Measurements from ENCODE around the gene LOXL1.

LOXL1 gene

GRCh38 chr15:73923156-73923487 is 3.1 kb upstream of the LOXL1 start:
- no peak overlapping the region for H3K27ac ChIP-seq (ENCODE audit: insufficient read depth, low read depth, low read length, poor library complexity, severe bottlenecking)
- 50 to 51% methylated on average over 7 of the region's 7 CpGs for WGBS, 2 experiments
- H3K9me3 ChIP-seq (ENCODE audit: control insufficient read depth, low read length): no peaks in the 10 kb centered on the region
- no peaks in the 10 kb centered on the region for H3K36me3 ChIP-seq (ENCODE audit: control insufficient read depth, insufficient read depth, low read length)
- H3K4me3 ChIP-seq (ENCODE audit: insufficient read depth, low read depth, low read length): no peak overlapping the region
- peaks cover 17% of the 10 kb centered on the region for H3K27me3 ChIP-seq (ENCODE audit: control insufficient read depth, insufficient read depth, low read length, poor library complexity, severe bottlenecking)
- peaks cover 49% of the 10 kb centered on the region for H3K4me1 ChIP-seq (ENCODE audit: control insufficient read depth, insufficient read depth, low read length)

- H3K27ac ChIP-seq (ENCODE audit: insufficient read depth, low read depth, low read length, poor library complexity, severe bottlenecking): no peak overlapping the region
- 58 to 69% methylated on average over 6 of the region's 6 CpGs for WGBS, 2 experiments
- peaks cover 54% of the 10 kb centered on the region for H3K4me1 ChIP-seq (ENCODE audit: control insufficient read depth, insufficient read depth, low read length)
- H3K9me3 ChIP-seq (ENCODE audit: control insufficient read depth, low read length): no peaks in the 10 kb centered on the region
- H3K4me3 ChIP-seq (ENCODE audit: insufficient read depth, low read depth, low read length): no peak overlapping the region
- H3K36me3 ChIP-seq (ENCODE audit: control insufficient read depth, insufficient read depth, low read length): no peaks in the 10 kb centered on the region
- H3K27me3 ChIP-seq (ENCODE audit: control insufficient read depth, insufficient read depth, low read length, poor library complexity, severe bottlenecking): peaks cover 17% of the 10 kb centered on the region
Measured at GRCh38 chr15:73923488-73924164, 2.6 kb upstream of the LOXL1 start.

GRCh38 chr15:73924171-73924921 is 1.9 kb upstream of the LOXL1 start:
- H3K9me3 ChIP-seq (ENCODE audit: control insufficient read depth, low read length): no peaks in the 10 kb centered on the region
- WGBS, 2 experiments: 19 to 20% methylated on average over 12 of the region's 12 CpGs
- no peak overlapping the region for H3K27ac ChIP-seq (ENCODE audit: insufficient read depth, low read depth, low read length, poor library complexity, severe bottlenecking)
- H3K4me3 ChIP-seq (ENCODE audit: insufficient read depth, low read depth, low read length): no peak overlapping the region
- no peaks in the 10 kb centered on the region for H3K36me3 ChIP-seq (ENCODE audit: control insufficient read depth, insufficient read depth, low read length)
- peaks cover 17% of the 10 kb centered on the region for H3K27me3 ChIP-seq (ENCODE audit: control insufficient read depth, insufficient read depth, low read length, poor library complexity, severe bottlenecking)
- H3K4me1 ChIP-seq (ENCODE audit: control insufficient read depth, insufficient read depth, low read length): peaks cover 61% of the 10 kb centered on the region

- Histone ChIP-seq H3K9me3 (ENCODE audit: control insufficient read depth, low read length) (no peaks in the 10 kb centered on the region), H3K36me3 (ENCODE audit: control insufficient read depth, insufficient read depth, low read length) (no peaks in the 10 kb centered on the region), H3K4me3 (ENCODE audit: insufficient read depth, low read depth, low read length) (peak overlapping the region; percentile 62), H3K4me1 (ENCODE audit: control insufficient read depth, insufficient read depth, low read length) (peaks cover 66% of the 10 kb centered on the region), H3K27ac (ENCODE audit: insufficient read depth, low read depth, low read length, poor library complexity, severe bottlenecking) (no peak overlapping the region), H3K27me3 (ENCODE audit: control insufficient read depth, insufficient read depth, low read length, poor library complexity, severe bottlenecking) (peaks cover 17% of the 10 kb centered on the region)
- WGBS, 2 experiments: 33 to 38% methylated on average over 8 of the region's 8 CpGs
Measured at GRCh38 chr15:73925848-73926218, 429 bp upstream of the LOXL1 start.

- Histone ChIP-seq H3K27me3 (ENCODE audit: control insufficient read depth, insufficient read depth, low read length, poor library complexity, severe bottlenecking) (peaks cover 17% of the 10 kb centered on the region), H3K4me1 (ENCODE audit: control insufficient read depth, insufficient read depth, low read length) (peaks cover 60% of the 10 kb centered on the region), H3K36me3 (ENCODE audit: control insufficient read depth, insufficient read depth, low read length) (no peaks in the 10 kb centered on the region), H3K4me3 (ENCODE audit: insufficient read depth, low read depth, low read length) (peak overlapping the region; percentile 62), H3K9me3 (ENCODE audit: control insufficient read depth, low read length) (no peaks in the 10 kb centered on the region), H3K27ac (ENCODE audit: insufficient read depth, low read depth, low read length, poor library complexity, severe bottlenecking) (peak overlapping the region; percentile 38)
- 0 to 1% methylated on average over 65 of the region's 65 CpGs for WGBS, 2 experiments
Measured at GRCh38 chr15:73927003-73927475, 777 bp downstream of the LOXL1 start.

GRCh38 chr15:73927476-73928240 is 1.4 kb downstream of the LOXL1 start:
- WGBS, 2 experiments: 1% methylated on average over 78 of the region's 78 CpGs
- Histone ChIP-seq H3K9me3 (ENCODE audit: control insufficient read depth, low read length) (no peaks in the 10 kb centered on the region), H3K4me1 (ENCODE audit: control insufficient read depth, insufficient read depth, low read length) (peaks cover 55% of the 10 kb centered on the region), H3K27me3 (ENCODE audit: control insufficient read depth, insufficient read depth, low read length, poor library complexity, severe bottlenecking) (peaks cover 17% of the 10 kb centered on the region), H3K27ac (ENCODE audit: insufficient read depth, low read depth, low read length, poor library complexity, severe bottlenecking) (no peak overlapping the region), H3K36me3 (ENCODE audit: control insufficient read depth, insufficient read depth, low read length) (no peaks in the 10 kb centered on the region), H3K4me3 (ENCODE audit: insufficient read depth, low read depth, low read length) (peak overlapping the region; percentile 62)

- Histone ChIP-seq H3K4me1 (ENCODE audit: control insufficient read depth, insufficient read depth, low read length) (peaks cover 50% of the 10 kb centered on the region), H3K4me3 (ENCODE audit: insufficient read depth, low read depth, low read length) (peak overlapping the region; percentile 62), H3K36me3 (ENCODE audit: control insufficient read depth, insufficient read depth, low read length) (no peaks in the 10 kb centered on the region), H3K27me3 (ENCODE audit: control insufficient read depth, insufficient read depth, low read length, poor library complexity, severe bottlenecking) (peaks cover 17% of the 10 kb centered on the region), H3K9me3 (ENCODE audit: control insufficient read depth, low read length) (no peaks in the 10 kb centered on the region), H3K27ac (ENCODE audit: insufficient read depth, low read depth, low read length, poor library complexity, severe bottlenecking) (no peak overlapping the region)
- 75 to 80% methylated on average over 3 of the region's 3 CpGs for WGBS, 2 experiments
Measured at GRCh38 chr15:73928241-73928579, 1.9 kb downstream of the LOXL1 start.

GRCh38 chr15:73928971-73929627 is 2.8 kb downstream of the LOXL1 start:
- Histone ChIP-seq H3K27ac (ENCODE audit: insufficient read depth, low read depth, low read length, poor library complexity, severe bottlenecking) (no peak overlapping the region), H3K4me3 (ENCODE audit: insufficient read depth, low read depth, low read length) (no peak overlapping the region), H3K27me3 (ENCODE audit: control insufficient read depth, insufficient read depth, low read length, poor library complexity, severe bottlenecking) (peaks cover 17% of the 10 kb centered on the region), H3K4me1 (ENCODE audit: control insufficient read depth, insufficient read depth, low read length) (peaks cover 41% of the 10 kb centered on the region), H3K9me3 (ENCODE audit: control insufficient read depth, low read length) (no peaks in the 10 kb centered on the region), H3K36me3 (ENCODE audit: control insufficient read depth, insufficient read depth, low read length) (no peaks in the 10 kb centered on the region)
- WGBS, 2 experiments: 58 to 64% methylated on average over 5 of the region's 5 CpGs

GRCh38 chr15:73930371-73930770 is 4.1 kb downstream of the LOXL1 start:
- 90 to 92% methylated on average over 8 of the region's 8 CpGs for WGBS, 2 experiments
- peaks cover 34% of the 10 kb centered on the region for H3K4me1 ChIP-seq (ENCODE audit: control insufficient read depth, insufficient read depth, low read length)
- H3K36me3 ChIP-seq (ENCODE audit: control insufficient read depth, insufficient read depth, low read length): no peaks in the 10 kb centered on the region
- no peaks in the 10 kb centered on the region for H3K9me3 ChIP-seq (ENCODE audit: control insufficient read depth, low read length)
- no peak overlapping the region for H3K27ac ChIP-seq (ENCODE audit: insufficient read depth, low read depth, low read length, poor library complexity, severe bottlenecking)
- no peak overlapping the region for H3K4me3 ChIP-seq (ENCODE audit: insufficient read depth, low read depth, low read length)
- peaks cover 17% of the 10 kb centered on the region for H3K27me3 ChIP-seq (ENCODE audit: control insufficient read depth, insufficient read depth, low read length, poor library complexity, severe bottlenecking)
